A673 (cell line): ENCODE measurements around the gene FOXG1. TPM values are rescaled to one million over a fixed set of nuclear protein-coding genes. Genes with fewer than 3 reads are reported as not detected.
A peak's percentile ranks its signal among the peaks of the same experiment; 100 is the strongest.

Experiments
- Bru-seq: library from RNA; stranded (reverse); fragments of 400-500 nt; gene quantifications from one replicate; lab custom pipeline; 2021; lab: Mats Ljungman, UMichigan
- BruChase-seq, 2 experiments: library from RNA; stranded (reverse); fragments of 400-500 nt; gene quantifications; one replicate each; lab custom pipeline; 2021; lab: Mats Ljungman, UMichigan
- BruUV-seq: library from RNA; stranded (reverse); fragments of 400-500 nt; replicated peaks from 2 replicates; lab custom pipeline; 2021; lab: Mats Ljungman, UMichigan
- CTCF ChIA-PET: fragments of 300-600 bp; sonication (Branson Sonifier 250); formaldehyde crosslinking; loops from one replicate; lab custom pipeline; 2022; ENCODE audit warnings: antibody characterized with exemption; lab: Charles Lee
- POLR2A ChIA-PET: fragments of 300-600 bp; sonication (Branson Sonifier 250); formaldehyde crosslinking; loops from one replicate; lab custom pipeline; 2022; ENCODE audit warnings: antibody characterized with exemption; ENCODE audit not compliant: low non-redundant PET; lab: Charles Lee
- DNase-seq: peaks from one replicate; pipeline ENCODE4 v3.0.0-alpha.2; 2015; ENCODE audit warnings: low spot score
- H3K27ac ChIP-seq: fragments of 200-600 bp; sonication (generic); 2 replicates; pipeline ENCODE4 v1.5.1; 2016; ENCODE audit warnings: mixed run types, low read depth, mild to moderate bottlenecking, mixed read lengths, antibody characterized with exemption, low read length; ENCODE audit not compliant: poor library complexity, severe bottlenecking
- H3K27me3 ChIP-seq: fragments of 200-600 bp; sonication (generic); replicated peaks from 2 replicates; pipeline ENCODE4 v1.6.1; 2017; ENCODE audit warnings: mixed run types, low read depth, mild to moderate bottlenecking, mixed read lengths, antibody characterized with exemption, low read length; ENCODE audit not compliant: insufficient read depth, poor library complexity
- H3K36me3 ChIP-seq: fragments of 200-600 bp; sonication (generic); 2 replicates; pipeline ENCODE4 v1.6.1; 2016; ENCODE audit warnings: mixed run types, mild to moderate bottlenecking, mixed read lengths, antibody characterized with exemption, low read length; ENCODE audit not compliant: insufficient read depth, poor library complexity, severe bottlenecking
- H3K4me1 ChIP-seq: fragments of 200-600 bp; sonication (generic); 2 replicates; pipeline ENCODE4 v1.6.1; 2017; ENCODE audit warnings: mixed run types, mild to moderate bottlenecking, mixed read lengths, antibody characterized with exemption, low read length; ENCODE audit not compliant: insufficient read depth, poor library complexity, severe bottlenecking
- H3K4me3 ChIP-seq: fragments of 200-600 bp; sonication (generic); 2 replicates; pipeline ENCODE4 v1.5.1; 2016; ENCODE audit warnings: low read depth, mixed run types, mild to moderate bottlenecking, mixed read lengths, low read length; ENCODE audit not compliant: poor library complexity, severe bottlenecking
- H3K9me3 ChIP-seq: fragments of 200-600 bp; sonication (generic); 2 replicates; pipeline ENCODE4 v1.6.1; 2016; ENCODE audit warnings: mixed run types, low read depth, mild to moderate bottlenecking, mixed read lengths, antibody characterized with exemption, low read length; ENCODE audit not compliant: poor library complexity, severe bottlenecking
- EZH2 ChIP-seq: fragments of 200-600 bp; sonication (generic); IDR thresholded peaks from 2 replicates; pipeline ENCODE4 v1.6.1; 2017; ENCODE audit warnings: borderline replicate concordance, low read depth, mild to moderate bottlenecking, mixed read lengths, antibody characterized with exemption, low read length; ENCODE audit not compliant: poor library complexity, severe bottlenecking
- intact Hi-C: fragments of 100-400 bp; cut with micrococcal nuclease; formaldehyde crosslinking; loops from one replicate; pipeline ENCODE4 v1.10.0; 2022; ENCODE audit not compliant: unreplicated experiment
- long read RNA-seq: library from polyadenylated mRNA; stranded (forward); transcript quantifications from one replicate; pipeline ENCODE4 v2.0.0, GENCODE V29; 2022
- total RNA-seq: library from RNA; stranded (reverse); gene quantifications from 2 replicates; pipeline ENCODE4 v1.2.3, GENCODE V29; 2021
- TF ChIP-seq, protein P1 (sequence below): fragments of 300-800, 200-600 bp; sonication (generic); conservative IDR thresholded peaks from 2 replicates; pipeline ENCODE4 v1.5.1; 2017; ENCODE audit warnings: low read depth, mild to moderate bottlenecking, antibody characterized with exemption, low read length, moderate library complexity, mixed read lengths

Gene FOXG1
- 0.09 TPM in 1 of 2 replicates, not detected in the other for total RNA-seq
- not detected for Bru-seq, nascent RNA
- percentile 23 among the genes with signal in this experiment for BruChase-seq, experiment 1, labeled RNA remaining after a 2-hour chase
- not detected for BruChase-seq, experiment 2, labeled RNA remaining after a 6-hour chase
- long read RNA-seq = 0 reads

DNA sequence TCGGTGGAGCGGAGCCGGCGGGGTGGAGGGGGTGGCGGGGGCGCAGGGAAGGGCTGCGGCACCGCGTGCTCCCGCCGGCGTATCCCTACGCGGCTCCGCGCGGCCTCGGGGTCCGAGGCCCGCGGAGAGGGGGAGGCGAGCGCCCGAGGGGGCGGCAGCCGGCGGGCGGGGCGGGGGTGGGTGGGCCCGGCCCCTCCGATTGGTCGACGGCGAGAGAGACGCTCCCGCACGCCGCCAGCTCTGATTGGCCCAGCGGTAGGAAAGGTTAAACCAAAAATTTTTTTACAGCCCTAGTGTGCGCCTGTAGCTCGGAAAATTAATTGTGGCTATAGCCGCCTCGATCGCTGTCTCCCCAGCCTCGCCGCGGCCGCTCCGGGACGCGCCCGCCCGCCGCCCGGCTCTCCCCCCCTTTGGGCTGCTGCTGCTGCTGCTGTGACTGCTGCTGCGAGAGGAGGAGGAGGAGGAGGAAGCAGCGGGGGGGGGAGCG, at the start of gene FOXG1:
Gene FOXG1, plus strand, starts transcription at position 319 of the 487 bp plus-strand sequence. CDS start 493 bp downstream, outside the sequence.
- Histone ChIP-seq H3K27ac (no peak within 1 kb of the TSS), H3K9me3 (no peaks in the 10 kb centered on the region), H3K4me3 (peak within 1 kb of the TSS; percentile 25), H3K4me1 (peaks cover 3% of the 10 kb centered on the region), H3K27me3 (peaks cover 89% of the 10 kb centered on the region), H3K36me3 (no peaks in the 10 kb centered on the region)
- intact Hi-C loops = no loop called here
- POLR2A ChIA-PET = no interaction called here
- no peak for TF ChIP-seq EZH2
- TF ChIP-seq, protein P1, sequence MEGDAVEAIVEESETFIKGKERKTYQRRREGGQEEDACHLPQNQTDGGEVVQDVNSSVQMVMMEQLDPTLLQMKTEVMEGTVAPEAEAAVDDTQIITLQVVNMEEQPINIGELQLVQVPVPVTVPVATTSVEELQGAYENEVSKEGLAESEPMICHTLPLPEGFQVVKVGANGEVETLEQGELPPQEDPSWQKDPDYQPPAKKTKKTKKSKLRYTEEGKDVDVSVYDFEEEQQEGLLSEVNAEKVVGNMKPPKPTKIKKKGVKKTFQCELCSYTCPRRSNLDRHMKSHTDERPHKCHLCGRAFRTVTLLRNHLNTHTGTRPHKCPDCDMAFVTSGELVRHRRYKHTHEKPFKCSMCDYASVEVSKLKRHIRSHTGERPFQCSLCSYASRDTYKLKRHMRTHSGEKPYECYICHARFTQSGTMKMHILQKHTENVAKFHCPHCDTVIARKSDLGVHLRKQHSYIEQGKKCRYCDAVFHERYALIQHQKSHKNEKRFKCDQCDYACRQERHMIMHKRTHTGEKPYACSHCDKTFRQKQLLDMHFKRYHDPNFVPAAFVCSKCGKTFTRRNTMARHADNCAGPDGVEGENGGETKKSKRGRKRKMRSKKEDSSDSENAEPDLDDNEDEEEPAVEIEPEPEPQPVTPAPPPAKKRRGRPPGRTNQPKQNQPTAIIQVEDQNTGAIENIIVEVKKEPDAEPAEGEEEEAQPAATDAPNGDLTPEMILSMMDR = no peak
- no TSS peak for BruUV-seq
- CTCF ChIA-PET = interaction anchor here (1.0 to 1.2 kb wide), 2 partner anchors 10 to 15 kb away, joined by 3 read pairs; no protein-coding TSS in a partner anchor
- DNase-seq = peak; percentile 61

DNA sequence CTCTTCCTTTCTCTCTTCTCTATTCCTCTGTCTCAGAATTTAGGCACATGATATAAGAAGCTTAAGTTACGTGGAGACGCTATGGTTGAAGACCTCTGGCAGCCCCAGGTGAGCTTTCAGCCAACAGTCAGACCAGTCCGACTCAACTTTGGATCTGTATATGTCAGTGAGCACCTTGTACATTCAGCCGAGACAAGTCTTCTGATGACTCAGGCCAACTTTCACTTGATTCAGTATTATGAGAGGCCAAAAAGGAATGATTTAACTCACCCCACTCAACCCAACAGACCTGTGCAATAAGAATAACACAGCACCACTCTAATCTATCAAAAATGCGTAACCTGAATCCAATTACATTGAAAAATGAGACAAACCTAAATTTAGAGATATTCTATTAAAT, 47.5 kb upstream of the FOXG1 start:
- no peaks in the 10 kb centered on the region for H3K9me3 ChIP-seq
- ChIA-PET POLR2A (no interaction called here), CTCF (no interaction called here)
- H3K36me3 ChIP-seq = no peaks in the 10 kb centered on the region
- DNase-seq = no peak
- no peak overlapping the region for H3K4me3 ChIP-seq
- H3K27me3 ChIP-seq = peaks cover 9% of the 10 kb centered on the region
- no TSS peak for BruUV-seq
- TF ChIP-seq, protein P1 = no peak
- TF ChIP-seq EZH2 = no peak
- intact Hi-C loops = no loop called here
- no peak overlapping the region for H3K27ac ChIP-seq
- no peaks in the 10 kb centered on the region for H3K4me1 ChIP-seq

DNA sequence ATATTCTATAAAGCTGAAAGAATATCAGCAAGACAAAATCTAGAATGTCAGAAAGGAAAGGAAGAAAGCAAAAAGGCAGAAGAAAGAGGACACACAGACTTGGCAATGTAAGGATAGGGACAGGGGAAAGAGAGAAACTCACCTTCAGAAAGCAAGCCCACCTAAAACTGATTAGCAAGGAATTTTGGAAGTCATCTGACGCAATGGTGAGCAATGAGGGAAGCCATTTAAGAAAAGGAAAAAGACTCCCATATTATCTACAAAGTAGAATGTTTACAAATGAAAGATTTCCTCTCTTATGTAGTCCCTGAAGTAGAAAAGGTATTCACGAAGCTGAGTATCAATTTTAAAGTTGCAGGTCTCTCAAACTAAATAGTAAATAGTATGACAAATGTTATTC, 35.2 kb upstream of the FOXG1 start:
- Histone ChIP-seq H3K9me3 (no peaks in the 10 kb centered on the region), H3K36me3 (no peaks in the 10 kb centered on the region), H3K27ac (no peak overlapping the region), H3K4me1 (no peaks in the 10 kb centered on the region), H3K4me3 (no peak overlapping the region), H3K27me3 (peaks cover 31% of the 10 kb centered on the region)
- ChIA-PET POLR2A (no interaction called here), CTCF (no interaction called here)
- DNase-seq = no peak
- intact Hi-C loops = no loop called here
- no TSS peak for BruUV-seq
- no peak for TF ChIP-seq EZH2
- TF ChIP-seq, protein P1 = no peak
